GM21737 (cell line): ENCODE results near the gene RASL12.
"Not testable (repeated sequence)": the region's sequence is repeated elsewhere in the genome, so short reads cannot be mapped to it uniquely, and the experiment has no call there.

ENCODE experiments used
- ATAC-seq: cut with Tn5 transposase; IDR thresholded peaks from one replicate; pipeline ENCODE4 v1.9.1; 2021; ENCODE audit warnings: mild to moderate bottlenecking, moderate library complexity; ENCODE audit not compliant: unreplicated experiment

RASL12 gene

GRCh38 chr15:65076486-65077290 is 8.9 kb upstream of the RASL12 start, which contains the start of gene KBTBD13:
Gene KBTBD13 (plus strand): TSS chr15:65076746. CDS start chr15:65076816, 70 bp downstream.
- no peak for ATAC-seq

GRCh38 chr15:65075607-65076395 is 8.0 kb upstream of the RASL12 start:
- not testable (repeated sequence) for ATAC-seq

- not testable (repeated sequence) for ATAC-seq
Observed at GRCh38 chr15:65074946-65075345, 7.2 kb upstream of the RASL12 start.

- no peak for ATAC-seq
Observed at GRCh38 chr15:65072617-65073016, 4.8 kb upstream of the RASL12 start.

DNA sequence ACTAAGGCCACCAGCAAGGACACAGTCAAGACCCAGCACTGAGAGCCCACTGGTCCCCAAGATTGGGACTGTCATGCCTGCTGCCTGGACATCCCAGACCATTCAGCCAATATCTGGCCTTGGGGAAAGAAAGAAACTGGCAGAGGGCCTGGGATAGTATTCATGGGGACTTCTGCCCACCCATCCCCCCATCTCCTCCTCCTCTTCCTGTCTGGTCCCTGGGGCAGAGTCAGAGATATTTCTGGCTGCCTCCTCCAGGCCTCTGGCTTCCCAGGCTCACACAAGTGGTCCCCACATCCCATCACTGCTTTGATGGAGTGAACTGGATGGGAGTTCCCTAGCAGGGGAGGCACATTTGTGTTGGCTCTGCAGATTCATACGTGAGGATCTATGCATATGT is 4.2 kb upstream of the RASL12 start:
- no peak for ATAC-seq

GRCh38 chr15:65071381-65071811 is 3.6 kb upstream of the RASL12 start:
- ATAC-seq, result no peak

GRCh38 chr15:65069779-65070546 is 2.2 kb upstream of the RASL12 start:
- no peak for ATAC-seq

DNA sequence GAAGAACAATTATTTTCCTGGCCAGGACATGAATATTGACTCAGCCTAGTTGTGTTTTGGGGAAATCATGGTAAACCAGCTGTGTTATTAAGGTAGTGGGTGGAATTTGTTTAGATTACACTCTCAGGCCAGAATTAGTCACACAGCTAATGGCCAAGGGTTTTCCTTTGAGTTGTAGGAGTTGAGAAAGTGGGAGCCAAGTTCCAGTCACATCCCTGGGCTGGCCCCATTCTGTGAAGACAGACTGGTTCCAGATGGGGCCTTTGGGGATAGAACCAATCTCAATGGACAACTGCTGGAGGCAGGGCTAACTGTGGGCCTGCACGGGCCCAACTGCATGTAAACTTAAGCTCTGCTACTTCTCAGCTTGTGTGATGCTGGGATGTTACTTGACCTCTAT is 1.4 kb upstream of the RASL12 start:
- no peak for ATAC-seq

GRCh38 chr15:65068403-65068788 is 605 bp upstream of the RASL12 start:
- ATAC-seq, result no peak

DNA sequence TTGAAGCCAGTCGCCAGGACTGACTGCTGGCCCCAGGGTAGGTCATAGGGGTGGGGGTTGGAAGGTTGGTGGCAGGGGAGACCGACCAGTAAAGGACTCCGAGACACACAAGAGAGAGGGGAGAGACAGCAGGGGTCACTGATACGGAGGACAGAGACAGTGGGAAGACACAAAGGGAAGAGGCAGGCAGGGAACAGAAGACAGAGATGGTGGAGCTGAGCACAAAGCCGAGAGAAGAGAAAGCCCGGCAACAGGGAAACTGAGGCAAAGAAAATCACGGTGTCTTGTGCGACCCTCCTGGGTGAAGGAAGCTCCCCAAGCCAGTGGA is 510 bp downstream of the RASL12 start:
- ATAC-seq, result no peak

DNA sequence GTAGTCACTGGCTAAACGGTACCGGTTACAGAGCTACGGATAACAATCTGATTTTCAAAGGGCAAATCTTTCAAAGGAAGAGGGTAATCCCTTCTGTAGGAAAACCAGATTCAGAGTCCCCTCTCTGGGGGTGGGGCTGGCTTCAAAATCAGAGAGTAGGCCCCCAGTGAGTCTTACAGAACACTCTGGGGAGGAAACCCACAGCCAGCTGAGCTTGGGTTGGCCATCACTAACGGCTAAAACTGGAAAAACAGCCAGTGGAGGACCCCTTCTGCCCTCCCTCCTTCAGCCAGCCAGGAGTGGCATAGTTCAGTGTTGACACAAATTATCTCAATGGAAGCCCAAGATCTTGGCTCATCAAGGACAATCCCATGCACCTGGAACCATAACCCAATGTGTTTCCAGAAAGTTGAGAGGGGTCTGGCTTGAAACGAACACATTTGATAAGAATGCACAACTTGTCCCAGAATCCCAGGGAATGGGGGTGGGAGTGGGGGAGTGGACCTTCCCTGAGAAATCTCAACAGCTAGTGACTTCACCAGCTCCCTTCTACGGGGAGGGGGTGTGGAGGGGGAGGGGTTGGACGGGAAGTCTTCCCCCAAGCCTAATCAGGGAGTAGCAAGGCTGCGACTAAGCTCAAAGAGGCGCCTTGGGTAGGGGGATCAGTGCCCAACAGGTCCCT is 1.0 kb downstream of the RASL12 start:
- no peak for ATAC-seq

- ATAC-seq, result no peak
Observed at GRCh38 chr15:65066001-65066634, 1.7 kb downstream of the RASL12 start.

- ATAC-seq, result no peak
Observed at GRCh38 chr15:65062726-65063125, 5.1 kb downstream of the RASL12 start.

DNA sequence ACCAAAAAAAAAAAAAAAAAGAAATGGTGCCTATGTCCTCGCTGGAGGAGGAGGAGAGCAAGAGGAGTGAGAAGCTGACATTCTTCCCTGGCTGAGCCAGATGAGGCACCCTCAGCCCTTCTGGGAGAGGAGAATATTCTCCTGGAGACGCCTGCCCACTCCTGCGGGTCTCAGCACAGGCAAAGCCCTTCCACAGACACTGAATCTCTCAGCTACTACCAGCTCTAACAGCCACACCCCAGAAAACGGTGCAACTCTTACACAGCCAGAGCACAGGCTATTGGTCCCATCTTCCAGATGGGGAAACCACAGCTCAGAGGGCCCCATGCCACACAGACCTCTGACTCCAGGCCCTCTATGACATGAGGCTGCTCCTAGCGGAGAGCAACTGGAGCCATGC is 5.7 kb downstream of the RASL12 start:
- no peak for ATAC-seq

- ATAC-seq, result no peak
Observed at GRCh38 chr15:65060641-65061397, 7.0 kb downstream of the RASL12 start.

- no peak for ATAC-seq
Observed at GRCh38 chr15:65059931-65060596, 7.7 kb downstream of the RASL12 start.

DNA sequence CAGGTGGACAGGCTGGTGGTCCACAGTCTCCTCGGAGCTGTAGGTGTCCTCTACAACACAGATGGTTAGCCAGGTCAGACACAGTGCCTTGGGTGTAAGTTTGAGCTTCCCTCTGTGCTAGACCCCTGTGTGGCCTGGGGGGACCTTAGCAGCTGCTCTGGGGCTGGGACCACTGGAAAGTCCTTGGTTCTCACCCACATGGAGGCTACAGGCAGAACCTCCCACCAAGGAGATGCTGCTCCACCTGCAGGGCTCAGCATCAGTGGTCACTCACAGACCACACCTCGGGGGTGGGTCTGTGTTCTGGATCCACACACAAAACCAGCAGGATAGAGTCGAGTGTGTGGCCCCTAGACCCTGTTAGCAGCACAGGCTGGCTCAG is 8.4 kb downstream of the RASL12 start:
- no peak for ATAC-seq

DNA sequence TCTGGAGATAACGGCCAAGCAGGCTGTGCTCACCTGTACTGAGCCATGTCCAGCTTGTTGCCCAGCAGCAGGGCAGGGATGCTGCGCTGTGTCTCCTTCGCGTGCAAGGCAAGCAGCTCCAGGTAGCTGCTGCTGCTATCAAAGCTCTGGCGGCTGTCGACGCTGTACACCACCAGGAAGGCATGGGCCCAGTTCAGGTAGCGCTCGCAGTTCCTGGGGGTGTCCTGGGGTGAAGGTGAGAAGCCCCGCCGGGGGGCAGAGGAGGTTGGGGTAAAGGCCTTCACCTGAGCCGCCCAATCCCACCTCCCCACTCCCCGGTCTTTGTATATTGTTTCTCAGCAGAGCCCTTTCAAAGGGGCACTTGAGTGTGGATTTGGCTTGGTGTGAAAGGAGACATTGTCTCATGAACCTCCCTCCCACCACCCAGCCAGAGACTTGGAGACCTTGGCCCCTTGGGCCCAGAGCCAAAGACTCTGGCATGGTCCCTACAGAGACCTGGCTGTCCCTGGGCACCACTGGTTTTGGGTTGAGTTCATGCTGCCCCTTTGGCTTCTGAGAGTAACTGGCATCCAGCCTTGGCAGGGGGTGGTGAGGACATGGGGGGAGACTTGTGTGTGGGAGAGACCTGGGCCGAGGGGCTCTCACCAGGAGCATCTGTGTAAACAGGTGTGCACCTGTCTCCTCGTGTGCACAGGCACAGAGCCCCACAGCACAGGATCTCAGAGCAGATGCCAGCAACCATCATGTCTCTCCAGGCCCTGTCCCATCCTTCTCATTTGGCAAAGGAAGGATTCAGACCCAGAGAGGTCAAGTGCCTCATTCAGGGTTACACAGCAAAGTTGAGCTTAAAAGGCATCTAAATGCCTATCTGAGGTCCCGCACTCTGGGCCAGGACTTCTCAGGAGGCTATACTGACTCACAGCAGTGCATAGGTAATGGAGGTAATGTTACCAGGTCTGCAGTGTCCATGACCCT is 9.1 kb downstream of the RASL12 start:
- ATAC-seq, result no peak
